Fibroblast of lung (primary cell): Measurements from ENCODE around the gene TRAPPC2L. TPM values are rescaled to one million over a fixed set of nuclear protein-coding genes. Genes with fewer than 3 reads are reported as not detected.

Experiments used
- DNase-seq, 2 donors: peaks; one replicate each; pipeline versions ENCODE4 v3.0.0 to v3.0.0-alpha.2; 2010; ENCODE audit warnings: low read depth in 2 of 2
- H2AFZ ChIP-seq: 2 replicates; pipeline ENCODE4 v1.5.1; 2012; ENCODE audit warnings: low read length, control low read depth, inconsistent platforms
- H3K27ac ChIP-seq: 2 replicates; pipeline ENCODE4 v1.5.1; 2011; ENCODE audit warnings: low read length, control low read depth; ENCODE audit not compliant: insufficient read depth
- H3K27me3 ChIP-seq: 2 replicates; pipeline ENCODE4 v1.5.1; 2011; ENCODE audit warnings: mild to moderate bottlenecking, low read length; ENCODE audit not compliant: control insufficient read depth, insufficient read depth
- H3K36me3 ChIP-seq: 2 replicates; pipeline ENCODE4 v1.5.1; 2011; ENCODE audit warnings: low read length; ENCODE audit not compliant: control insufficient read depth, insufficient read depth
- H3K4me1 ChIP-seq: 2 replicates; pipeline ENCODE4 v1.5.1; 2011; ENCODE audit warnings: low read length; ENCODE audit not compliant: control insufficient read depth, insufficient read depth; ENCODE audit errors: extremely low read depth
- H3K4me2 ChIP-seq: 2 replicates; pipeline ENCODE4 v1.5.1; 2011; ENCODE audit warnings: low read length, control low read depth; ENCODE audit not compliant: insufficient read depth; ENCODE audit errors: extremely low read depth
- H3K4me3 ChIP-seq, 4 experiments: fragments of 200-600 bp in 1 of 4; sonication (generic) in 1 of 4; replicated peaks in 1 of 4; 2 replicates each; pipeline ENCODE4 v1.5.1; 2011 to 2016; ENCODE audit warnings: low read length in 4 of 4, low read depth in 3 of 4, mild to moderate bottlenecking in 3 of 4, control low read depth in 2 of 4, inconsistent platforms in 1 of 4, mixed read lengths in 1 of 4; ENCODE audit not compliant: insufficient read depth in 1 of 4; ENCODE audit errors: control extremely low read depth in 1 of 4
- H3K79me2 ChIP-seq: 2 replicates; pipeline ENCODE4 v1.5.1; 2012; ENCODE audit warnings: mild to moderate bottlenecking, low read length, inconsistent platforms; ENCODE audit not compliant: control insufficient read depth, insufficient read depth
- H3K9ac ChIP-seq: 2 replicates; pipeline ENCODE4 v1.5.1; 2011; ENCODE audit warnings: mild to moderate bottlenecking, low read length, control low read depth; ENCODE audit not compliant: insufficient read depth
- H3K9me3 ChIP-seq: 2 replicates; pipeline ENCODE4 v1.5.1; 2012; ENCODE audit warnings: low read depth, low read length; ENCODE audit not compliant: control insufficient read depth, insufficient read depth
- H4K20me1 ChIP-seq: 2 replicates; pipeline ENCODE4 v1.5.1; 2011; ENCODE audit warnings: low read length; ENCODE audit not compliant: control insufficient read depth, insufficient read depth; ENCODE audit errors: extremely low read depth
- CTCF ChIP-seq, 2 donors: IDR thresholded peaks in 1 of 2; conservative IDR thresholded peaks in 1 of 2; 1 replicate in 1 of 2; 2 replicates in 1 of 2; pipeline ENCODE4 v1.5.1; 2011 to 2012; ENCODE audit warnings: low read length in 2 of 2, control low read depth in 1 of 2, inconsistent platforms in 1 of 2, low read depth in 1 of 2, mild to moderate bottlenecking in 1 of 2
- EZH2 ChIP-seq: IDR thresholded peaks from 2 replicates; pipeline ENCODE4 v1.5.1; 2012; ENCODE audit warnings: low read length, control low read depth, mild to moderate bottlenecking; ENCODE audit errors: missing control alignments
- polyA plus RNA-seq, 2 donors: library from polyadenylated mRNA; depleted of rRNA in 1 of 2; stranded (reverse) in 1 of 2; unstranded in 1 of 2; fragments of >200 nt; gene quantifications; 2 replicates each; pipeline ENCODE4 v1.2.1, GENCODE V29; 2011 to 2012; ENCODE audit warnings: missing spikeins in 1 of 2
- total RNA-seq: library from RNA; depleted of rRNA; stranded (reverse); fragments of >200 nt; gene quantifications from 2 replicates; pipeline ENCODE4 v1.2.1, GENCODE V29; 2014

The TRAPPC2L gene
- total and polyA plus RNA-seq, 2 donors (not counting 1 experiment from before 2014, with no cell fraction given), result 47.7 to 63.7 TPM

- DNase-seq, result no peak
- Histone ChIP-seq H3K9ac (no peak overlapping the region), H3K27ac (peak overlapping the region; percentile 64), H3K9me3 (no peaks in the 10 kb centered on the region), H4K20me1 (no peaks in the 10 kb centered on the region), H3K4me2 (no peak overlapping the region), H2AFZ (peak overlapping the region; percentile 23), H3K36me3 (peaks cover 8% of the 10 kb centered on the region), H3K79me2 (no peaks in the 10 kb centered on the region), H3K4me1 (peaks cover 8% of the 10 kb centered on the region), H3K27me3 (no peaks in the 10 kb centered on the region), H3K4me3 (no peak overlapping the region)
- no peak for TF ChIP-seq EZH2
- TF ChIP-seq CTCF (conservative IDR thresholded peaks at IDR 0.05 in 1 of 2, IDR thresholded peaks at IDR 0.05 in 1 of 2; ENCODE audit: low read depth in 1 of 2, low read length in 2 of 2), result no peak
Observed at GRCh38 chr16:88818575-88818874, 38.4 kb upstream of the TRAPPC2L start.

GRCh38 chr16:88819126-88819525 is 37.8 kb upstream of the TRAPPC2L start:
- H3K27me3 ChIP-seq, result no peaks in the 10 kb centered on the region
- no peaks in the 10 kb centered on the region for H4K20me1 ChIP-seq
- no peak overlapping the region for H3K9ac ChIP-seq
- no peak for TF ChIP-seq EZH2
- TF ChIP-seq CTCF (conservative IDR thresholded peaks at IDR 0.05 in 1 of 2, IDR thresholded peaks at IDR 0.05 in 1 of 2; ENCODE audit: low read depth in 1 of 2, low read length in 2 of 2), result no peak
- no peaks in the 10 kb centered on the region for H3K9me3 ChIP-seq
- no peak overlapping the region for H3K4me3 ChIP-seq
- no peak overlapping the region for H3K27ac ChIP-seq
- no peak overlapping the region for H2AFZ ChIP-seq
- peaks cover 8% of the 10 kb centered on the region for H3K4me1 ChIP-seq
- peaks cover 8% of the 10 kb centered on the region for H3K36me3 ChIP-seq
- no peaks in the 10 kb centered on the region for H3K79me2 ChIP-seq
- no peak for DNase-seq
- no peak overlapping the region for H3K4me2 ChIP-seq

- Histone ChIP-seq H3K4me2 (no peak overlapping the region), H3K9me3 (no peaks in the 10 kb centered on the region), H3K4me1 (peaks cover 8% of the 10 kb centered on the region), H3K79me2 (no peaks in the 10 kb centered on the region), H2AFZ (no peak overlapping the region), H3K4me3 (no peak overlapping the region), H3K36me3 (peaks cover 8% of the 10 kb centered on the region), H3K27me3 (no peaks in the 10 kb centered on the region), H3K9ac (no peak overlapping the region), H3K27ac (no peak overlapping the region), H4K20me1 (no peaks in the 10 kb centered on the region)
- DNase-seq, result no peak
- TF ChIP-seq EZH2 (no peak), CTCF (conservative IDR thresholded peaks at IDR 0.05 in 1 of 2, IDR thresholded peaks at IDR 0.05 in 1 of 2; ENCODE audit: low read depth in 1 of 2, low read length in 2 of 2) (no peak)
Observed at GRCh38 chr16:88820385-88821025, 36.4 kb upstream of the TRAPPC2L start.
